ENCODE measurements around the gene USP35.

DNA sequence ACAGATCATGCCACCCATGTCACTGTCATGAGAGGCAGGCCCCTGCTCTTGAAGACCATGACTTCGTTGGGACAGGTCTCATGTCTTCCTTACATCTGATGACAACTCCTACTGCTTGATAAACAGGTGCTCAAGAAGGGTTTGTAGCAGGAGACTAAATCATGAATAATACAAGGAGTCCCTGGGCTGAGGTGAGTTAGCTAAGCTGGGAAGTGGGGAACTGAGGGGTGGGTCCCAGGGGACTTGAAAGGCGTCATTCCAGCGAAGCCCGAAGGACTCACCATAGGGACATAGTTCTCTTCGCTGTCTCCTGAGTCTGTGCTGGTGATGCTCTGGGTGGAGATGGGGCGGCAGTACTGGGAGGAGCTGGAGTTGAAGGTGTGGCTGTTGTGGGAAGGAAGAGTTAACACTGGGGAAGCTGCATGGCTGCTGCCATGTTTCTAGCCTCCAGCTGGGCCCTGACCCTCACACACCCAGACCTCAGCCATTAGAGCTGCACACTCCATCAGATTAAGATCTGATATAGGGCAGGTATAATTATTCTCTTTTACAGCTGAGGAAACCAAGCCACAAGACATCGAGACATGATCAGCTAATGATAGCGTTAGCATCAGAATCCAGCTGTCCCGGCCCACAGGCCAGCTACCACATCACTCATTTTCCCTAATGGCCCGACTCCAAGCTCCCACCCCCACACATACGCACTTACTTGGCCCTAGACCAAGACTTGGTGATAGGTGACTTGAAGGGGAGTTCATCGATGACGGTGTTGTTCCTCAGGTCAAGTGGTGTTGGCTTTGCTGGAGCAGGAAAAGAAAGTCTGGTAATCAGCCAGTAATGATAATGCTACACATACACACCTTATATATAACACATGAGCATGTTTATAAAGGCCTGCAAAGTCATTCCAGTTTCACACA is 32.9 kb downstream of the USP35 start:
- TF ChIP-seq, protein P1, sequence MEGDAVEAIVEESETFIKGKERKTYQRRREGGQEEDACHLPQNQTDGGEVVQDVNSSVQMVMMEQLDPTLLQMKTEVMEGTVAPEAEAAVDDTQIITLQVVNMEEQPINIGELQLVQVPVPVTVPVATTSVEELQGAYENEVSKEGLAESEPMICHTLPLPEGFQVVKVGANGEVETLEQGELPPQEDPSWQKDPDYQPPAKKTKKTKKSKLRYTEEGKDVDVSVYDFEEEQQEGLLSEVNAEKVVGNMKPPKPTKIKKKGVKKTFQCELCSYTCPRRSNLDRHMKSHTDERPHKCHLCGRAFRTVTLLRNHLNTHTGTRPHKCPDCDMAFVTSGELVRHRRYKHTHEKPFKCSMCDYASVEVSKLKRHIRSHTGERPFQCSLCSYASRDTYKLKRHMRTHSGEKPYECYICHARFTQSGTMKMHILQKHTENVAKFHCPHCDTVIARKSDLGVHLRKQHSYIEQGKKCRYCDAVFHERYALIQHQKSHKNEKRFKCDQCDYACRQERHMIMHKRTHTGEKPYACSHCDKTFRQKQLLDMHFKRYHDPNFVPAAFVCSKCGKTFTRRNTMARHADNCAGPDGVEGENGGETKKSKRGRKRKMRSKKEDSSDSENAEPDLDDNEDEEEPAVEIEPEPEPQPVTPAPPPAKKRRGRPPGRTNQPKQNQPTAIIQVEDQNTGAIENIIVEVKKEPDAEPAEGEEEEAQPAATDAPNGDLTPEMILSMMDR (IDR thresholded peaks at IDR 0.05; ENCODE audit: insufficient read depth, low read length, poor library complexity, severe bottlenecking): no peak
- no peak for TF ChIP-seq EZH2phosphoT487 (conservative IDR thresholded peaks at IDR 0.05; ENCODE audit: low read length)
